ENCODE results near the gene ARID5A. TPM values are rescaled to one million over a fixed set of nuclear protein-coding genes. Genes with fewer than 3 reads are reported as not detected.

Gene ARID5A
- total RNA-seq, 1 donor from 2014 or later, result 9.9 TPM

GRCh38 chr2:96526615-96527285 lies 9.8 kb upstream of the ARID5A start:
- Histone ChIP-seq H3K9ac (ENCODE audit: low read depth in 1 of 3, low read length in 3 of 3) (peak overlapping the region; percentile 57 to 73 (median 68)), H3K36me3 (ENCODE audit: control insufficient read depth in 3 of 3, insufficient read depth in 3 of 3, low read length in 3 of 3) (no peaks in the 10 kb centered on the region), H3K27ac (ENCODE audit: low read depth, low read length) (peak overlapping the region; percentile 31), H3K4me3 (ENCODE audit: low read length in 3 of 3) (peak overlapping the region; percentile 56 to 60 (median 58)), H3K4me1 (ENCODE audit: control insufficient read depth in 3 of 3, insufficient read depth in 3 of 3, low read length in 3 of 3) (peaks cover 37 to 42% (median 41%) of the 10 kb centered on the region in 3 donors), H3K9me3 (ENCODE audit: control insufficient read depth in 3 of 3, low read length in 3 of 3) (no peaks in the 10 kb centered on the region), H3K27me3 (ENCODE audit: control insufficient read depth in 3 of 3, insufficient read depth in 3 of 3, low read length in 3 of 3) (no peaks in the 10 kb centered on the region)

DNA sequence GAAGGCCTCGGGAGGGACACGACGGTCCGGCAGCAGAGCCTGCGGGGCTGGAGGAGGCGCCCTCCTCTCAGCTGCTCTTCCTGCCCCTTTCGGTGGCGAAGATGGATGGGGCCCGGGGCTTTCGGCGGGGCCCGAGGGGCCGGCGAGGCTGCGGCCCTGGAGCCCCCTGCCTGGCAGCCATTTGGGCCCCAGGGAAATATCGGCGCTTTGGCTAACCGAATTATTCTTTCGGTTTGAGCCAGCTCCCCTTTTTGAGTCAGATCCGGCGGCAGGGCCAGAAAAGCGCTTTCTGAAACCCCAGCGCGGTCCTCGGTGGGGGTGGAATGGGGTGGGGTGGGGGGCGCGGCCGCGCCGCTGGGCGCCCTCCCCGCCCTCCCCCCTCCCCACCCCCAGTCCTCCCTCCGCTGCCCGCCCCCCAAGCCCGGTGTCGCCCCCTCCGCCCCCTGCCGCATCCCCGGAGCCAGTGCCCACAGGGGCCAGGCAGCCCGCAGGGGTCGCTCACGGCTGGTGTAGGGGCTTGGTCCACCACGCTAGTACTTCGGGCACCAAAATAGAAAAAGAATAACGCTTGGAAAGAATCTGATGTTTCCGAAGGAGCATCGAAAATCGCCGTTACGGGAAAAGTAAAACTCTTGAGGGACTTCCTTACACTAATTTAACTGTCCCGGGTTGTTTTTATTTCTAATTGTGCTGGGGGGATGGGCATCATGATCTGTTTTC lies 9.1 kb upstream of the ARID5A start:
- Histone ChIP-seq H3K9ac (ENCODE audit: low read depth in 1 of 3, low read length in 3 of 3) (peak overlapping the region; percentile 68 to 84 (median 70)), H3K27ac (ENCODE audit: low read depth, low read length) (peak overlapping the region; percentile 97), H3K4me3 (ENCODE audit: low read length in 3 of 3) (peak overlapping the region; percentile 56 to 60 (median 58)), H3K9me3 (ENCODE audit: control insufficient read depth in 3 of 3, low read length in 3 of 3) (no peaks in the 10 kb centered on the region), H3K36me3 (ENCODE audit: control insufficient read depth in 3 of 3, insufficient read depth in 3 of 3, low read length in 3 of 3) (no peaks in the 10 kb centered on the region), H3K4me1 (ENCODE audit: control insufficient read depth in 3 of 3, insufficient read depth in 3 of 3, low read length in 3 of 3) (peaks cover 42 to 49% (median 46%) of the 10 kb centered on the region in 3 donors), H3K27me3 (ENCODE audit: control insufficient read depth in 3 of 3, insufficient read depth in 3 of 3, low read length in 3 of 3) (no peaks in the 10 kb centered on the region)

- Histone ChIP-seq H3K9me3 (ENCODE audit: control insufficient read depth in 3 of 3, low read length in 3 of 3) (no peaks in the 10 kb centered on the region), H3K27me3 (ENCODE audit: control insufficient read depth in 3 of 3, insufficient read depth in 3 of 3, low read length in 3 of 3) (no peaks in the 10 kb centered on the region), H3K9ac (ENCODE audit: low read depth in 1 of 3, low read length in 3 of 3) (peak overlapping the region; percentile 68 to 84 (median 70)), H3K4me1 (ENCODE audit: control insufficient read depth in 3 of 3, insufficient read depth in 3 of 3, low read length in 3 of 3) (peaks cover 49 to 56% (median 53%) of the 10 kb centered on the region in 3 donors), H3K27ac (ENCODE audit: low read depth, low read length) (peak overlapping the region; percentile 97), H3K36me3 (ENCODE audit: control insufficient read depth in 3 of 3, insufficient read depth in 3 of 3, low read length in 3 of 3) (no peaks in the 10 kb centered on the region), H3K4me3 (ENCODE audit: low read length in 3 of 3) (peak overlapping the region; percentile 54 to 60 (median 55))
These were observed 8.4 kb upstream of the ARID5A start for GRCh38 chr2:96528006-96528699.

DNA sequence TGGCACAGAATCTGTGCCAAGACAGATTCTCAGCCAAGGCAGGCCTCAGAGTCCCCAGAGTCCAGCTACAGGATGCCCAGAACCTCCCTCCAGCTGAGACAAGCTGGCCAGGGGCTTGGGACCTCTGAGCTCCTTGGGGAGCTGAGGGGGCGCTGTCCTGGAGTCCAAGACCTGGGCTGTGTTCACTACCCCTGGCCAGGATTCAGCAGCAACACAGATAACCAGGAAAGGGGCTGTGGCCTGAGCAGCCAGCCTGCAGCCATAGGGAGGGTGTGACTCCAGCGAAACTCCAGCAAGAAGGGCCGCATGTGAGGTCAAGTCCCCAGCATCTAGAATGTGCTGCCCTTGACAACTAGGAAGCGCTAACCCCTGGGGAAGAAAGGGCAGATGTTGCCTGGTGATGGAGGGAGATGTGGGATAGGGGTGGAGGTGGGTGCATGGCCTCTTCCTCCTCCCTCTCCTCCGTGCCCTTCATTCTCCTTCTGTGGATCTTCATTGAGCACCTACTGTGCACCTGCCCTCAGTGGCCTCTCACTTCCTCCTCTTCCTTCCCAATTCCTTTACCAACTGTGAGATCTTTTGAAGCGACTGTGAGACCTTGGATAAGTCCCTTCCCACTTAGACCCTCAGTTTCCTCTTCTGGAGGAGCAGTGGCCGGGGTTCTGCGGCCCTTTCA lies 7.7 kb upstream of the ARID5A start:
- H3K9ac ChIP-seq (ENCODE audit: low read depth in 1 of 3, low read length in 3 of 3), result peak overlapping the region in 2 of 3 donors; percentile 68 to 84
- no peaks in the 10 kb centered on the region for H3K27me3 ChIP-seq (ENCODE audit: control insufficient read depth in 3 of 3, insufficient read depth in 3 of 3, low read length in 3 of 3)
- H3K9me3 ChIP-seq (ENCODE audit: control insufficient read depth in 3 of 3, low read length in 3 of 3), result no peaks in the 10 kb centered on the region
- no peak overlapping the region for H3K4me3 ChIP-seq (ENCODE audit: low read length in 3 of 3)
- H3K36me3 ChIP-seq (ENCODE audit: control insufficient read depth in 3 of 3, insufficient read depth in 3 of 3, low read length in 3 of 3), result no peaks in the 10 kb centered on the region
- peak overlapping the region; percentile 97 for H3K27ac ChIP-seq (ENCODE audit: low read depth, low read length)
- H3K4me1 ChIP-seq (ENCODE audit: control insufficient read depth in 3 of 3, insufficient read depth in 3 of 3, low read length in 3 of 3), result peaks cover 56 to 63% (median 60%) of the 10 kb centered on the region in 3 donors

DNA sequence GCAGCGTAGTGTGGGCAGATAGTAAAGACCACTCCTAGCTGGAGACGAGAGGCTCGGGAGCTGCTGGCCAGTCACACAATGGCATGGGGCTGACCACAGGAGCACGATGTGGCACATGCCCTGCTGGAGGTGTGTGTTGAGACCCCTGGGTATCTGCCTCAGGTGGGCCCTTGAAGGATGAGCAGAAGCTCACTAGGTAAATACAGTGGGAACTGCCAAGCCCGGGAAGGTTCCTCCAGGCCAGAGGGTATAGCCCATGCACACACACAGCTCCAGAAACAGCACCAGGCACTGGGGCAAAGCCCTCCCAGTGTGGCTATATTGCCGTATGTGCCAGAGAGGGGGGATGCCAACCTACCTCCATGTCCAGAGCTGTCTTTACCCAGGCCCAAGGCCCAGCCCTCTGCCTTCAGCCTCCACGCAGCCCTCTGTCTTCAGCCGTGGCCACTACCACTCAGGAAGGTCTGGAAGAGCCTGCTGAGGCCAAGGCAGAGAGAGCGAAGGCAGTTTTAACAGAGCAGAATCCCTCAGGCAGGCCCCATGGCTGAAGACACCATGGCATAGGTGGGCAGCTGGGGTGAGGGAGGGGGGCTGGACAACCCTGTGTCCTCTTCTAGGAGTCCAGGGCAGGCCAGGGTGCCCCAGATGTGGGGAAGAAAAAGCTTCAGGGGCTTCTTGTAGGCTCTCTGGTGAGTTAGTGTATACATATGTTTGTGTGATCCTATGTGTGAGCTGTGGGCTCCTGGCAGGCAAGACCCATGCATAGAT lies 7.0 kb upstream of the ARID5A start:
- Histone ChIP-seq H3K27ac (ENCODE audit: low read depth, low read length) (peak overlapping the region; percentile 97), H3K4me1 (ENCODE audit: control insufficient read depth in 3 of 3, insufficient read depth in 3 of 3, low read length in 3 of 3) (peaks cover 58 to 68% (median 67%) of the 10 kb centered on the region in 3 donors), H3K9ac (ENCODE audit: low read depth in 1 of 3, low read length in 3 of 3) (peak overlapping the region in 1 of 3 donors; percentile 84), H3K9me3 (ENCODE audit: control insufficient read depth in 3 of 3, low read length in 3 of 3) (no peaks in the 10 kb centered on the region), H3K36me3 (ENCODE audit: control insufficient read depth in 3 of 3, insufficient read depth in 3 of 3, low read length in 3 of 3) (no peaks in the 10 kb centered on the region), H3K4me3 (ENCODE audit: low read length in 3 of 3) (no peak overlapping the region), H3K27me3 (ENCODE audit: control insufficient read depth in 3 of 3, insufficient read depth in 3 of 3, low read length in 3 of 3) (no peaks in the 10 kb centered on the region)

- Histone ChIP-seq H3K27me3 (ENCODE audit: control insufficient read depth in 3 of 3, insufficient read depth in 3 of 3, low read length in 3 of 3) (no peaks in the 10 kb centered on the region), H3K4me1 (ENCODE audit: control insufficient read depth in 3 of 3, insufficient read depth in 3 of 3, low read length in 3 of 3) (peaks cover 64 to 73% (median 72%) of the 10 kb centered on the region in 3 donors), H3K36me3 (ENCODE audit: control insufficient read depth in 3 of 3, insufficient read depth in 3 of 3, low read length in 3 of 3) (no peaks in the 10 kb centered on the region), H3K9me3 (ENCODE audit: control insufficient read depth in 3 of 3, low read length in 3 of 3) (no peaks in the 10 kb centered on the region), H3K27ac (ENCODE audit: low read depth, low read length) (peak overlapping the region; percentile 97), H3K9ac (ENCODE audit: low read depth in 1 of 3, low read length in 3 of 3) (no peak overlapping the region), H3K4me3 (ENCODE audit: low read length in 3 of 3) (no peak overlapping the region)
These were observed 6.5 kb upstream of the ARID5A start for GRCh38 chr2:96530144-96530430.

DNA sequence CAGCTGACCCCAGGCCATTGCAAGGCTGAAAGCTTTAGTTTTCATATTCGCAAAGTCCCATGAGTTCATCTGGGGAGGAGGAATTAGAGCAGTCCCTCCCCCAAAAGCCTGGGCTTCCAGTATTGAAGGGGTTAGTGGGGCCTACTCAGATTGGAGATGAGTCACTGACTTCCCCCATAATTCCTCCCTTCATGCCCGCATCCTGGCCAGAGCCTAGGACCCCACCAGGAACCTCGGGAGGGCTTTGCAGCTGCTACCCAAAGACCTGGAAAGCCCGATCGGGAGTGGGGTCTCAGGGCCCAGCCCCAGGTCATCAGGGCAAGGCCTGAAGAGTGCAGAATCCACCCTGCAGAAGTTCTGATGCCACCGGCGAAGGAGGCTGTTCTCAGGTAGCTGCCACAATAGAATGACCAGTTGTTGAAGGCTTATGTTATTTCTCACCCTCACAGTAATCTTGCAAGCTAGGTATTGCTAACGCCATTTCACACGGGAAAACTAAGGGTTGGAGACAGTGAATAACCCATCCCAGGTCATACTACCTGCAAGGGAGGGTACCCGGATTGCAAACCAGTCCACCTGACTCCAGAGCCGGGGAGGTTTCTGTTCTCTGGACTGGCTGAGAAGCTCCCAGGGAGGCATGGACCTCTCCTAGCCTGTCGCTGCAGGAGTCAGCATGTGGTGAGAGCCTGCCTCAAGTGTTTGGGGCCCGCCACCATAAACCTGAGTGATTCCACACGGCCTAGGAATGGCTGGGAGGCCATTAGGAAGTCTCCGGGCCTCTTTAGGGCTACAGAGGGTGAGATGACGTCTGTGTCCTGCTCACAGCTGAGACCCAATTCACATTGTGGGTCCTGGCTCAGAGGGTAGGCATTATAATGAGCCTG lies 5.8 kb upstream of the ARID5A start:
- Histone ChIP-seq H3K9ac (ENCODE audit: low read depth in 1 of 3, low read length in 3 of 3) (peak overlapping the region; percentile 43 to 90 (median 82)), H3K27ac (ENCODE audit: low read depth, low read length) (peak overlapping the region; percentile 97), H3K9me3 (ENCODE audit: control insufficient read depth in 3 of 3, low read length in 3 of 3) (no peaks in the 10 kb centered on the region), H3K4me3 (ENCODE audit: low read length in 3 of 3) (no peak overlapping the region), H3K27me3 (ENCODE audit: control insufficient read depth in 3 of 3, insufficient read depth in 3 of 3, low read length in 3 of 3) (no peaks in the 10 kb centered on the region), H3K36me3 (ENCODE audit: control insufficient read depth in 3 of 3, insufficient read depth in 3 of 3, low read length in 3 of 3) (no peaks in the 10 kb centered on the region), H3K4me1 (ENCODE audit: control insufficient read depth in 3 of 3, insufficient read depth in 3 of 3, low read length in 3 of 3) (peaks cover 70 to 80% (median 78%) of the 10 kb centered on the region in 3 donors)

DNA sequence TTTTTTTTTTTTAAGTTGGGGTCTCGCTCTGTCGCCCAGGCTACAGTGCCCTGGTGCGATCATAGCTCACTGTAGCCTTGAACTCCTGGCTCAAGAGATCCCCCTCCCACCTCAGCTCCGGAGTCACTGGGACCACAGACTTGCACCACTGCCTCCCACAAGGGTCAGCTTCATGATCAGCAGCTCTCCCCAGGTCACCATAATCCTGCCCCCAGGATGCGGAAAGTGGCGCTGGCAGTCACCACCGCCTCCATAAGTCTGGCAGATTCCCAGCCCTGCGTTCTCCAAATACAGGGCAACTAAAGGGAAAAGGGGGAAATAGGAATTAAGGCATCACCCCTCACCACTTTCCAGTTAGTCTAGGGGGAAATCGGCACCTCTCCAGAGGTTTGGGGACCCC lies 5.2 kb upstream of the ARID5A start:
- Histone ChIP-seq H3K4me3 (ENCODE audit: low read length in 3 of 3) (peak overlapping the region; percentile 35 to 63 (median 57)), H3K27ac (ENCODE audit: low read depth, low read length) (peak overlapping the region; percentile 97), H3K9ac (ENCODE audit: low read depth in 1 of 3, low read length in 3 of 3) (peak overlapping the region; percentile 79 to 90 (median 82)), H3K27me3 (ENCODE audit: control insufficient read depth in 3 of 3, insufficient read depth in 3 of 3, low read length in 3 of 3) (no peaks in the 10 kb centered on the region), H3K9me3 (ENCODE audit: control insufficient read depth in 3 of 3, low read length in 3 of 3) (no peaks in the 10 kb centered on the region), H3K4me1 (ENCODE audit: control insufficient read depth in 3 of 3, insufficient read depth in 3 of 3, low read length in 3 of 3) (peaks cover 74 to 86% (median 85%) of the 10 kb centered on the region in 3 donors), H3K36me3 (ENCODE audit: control insufficient read depth in 3 of 3, insufficient read depth in 3 of 3, low read length in 3 of 3) (no peaks in the 10 kb centered on the region)
